OCI-LY7 (cell line): ENCODE results near the gene NFYC. TPM values are rescaled to one million over a fixed set of nuclear protein-coding genes. Genes with fewer than 3 reads are reported as not detected.

Source experiments
- BruUV-seq: library from RNA; stranded (reverse); fragments of 400-500 nt; replicated peaks from 2 replicates; lab custom pipeline; 2021; lab: Mats Ljungman, UMichigan
- CTCF ChIA-PET: fragments of 300-600 bp; sonication (Branson Sonifier 250); formaldehyde crosslinking; loops from one replicate; lab custom pipeline; 2022; ENCODE audit warnings: antibody characterized with exemption; ENCODE audit not compliant: unreplicated experiment; lab: Charles Lee
- POLR2A ChIA-PET: fragments of 300-600 bp; sonication (Branson Sonifier 250); formaldehyde crosslinking; loops from one replicate; lab custom pipeline; 2022; ENCODE audit warnings: antibody characterized with exemption; lab: Charles Lee
- DNase-seq: peaks from one replicate; pipeline ENCODE4 v3.0.0-alpha.2; 2015; ENCODE audit warnings: low spot score
- H2AFZ ChIP-seq: fragments of 200-600 bp; sonication (generic), shearing (Covaris generic); 2 replicates; pipeline ENCODE4 v1.6.1; 2014; ENCODE audit warnings: mild to moderate bottlenecking, antibody characterized with exemption, low read length, moderate library complexity
- H3K27ac ChIP-seq: fragments of 200-600 bp; sonication (generic); 2 replicates; pipeline ENCODE4 v1.5.1; 2014; ENCODE audit warnings: mixed run types, low read depth, mild to moderate bottlenecking, moderate library complexity, low read length, inconsistent platforms; ENCODE audit not compliant: poor library complexity, severe bottlenecking
- H3K36me3 ChIP-seq: fragments of 200-600 bp; sonication (generic); 2 replicates; pipeline ENCODE4 v1.6.1; 2014; ENCODE audit warnings: mild to moderate bottlenecking, antibody characterized with exemption, low read length, moderate library complexity, mixed read lengths; ENCODE audit not compliant: insufficient read depth
- H3K4me1 ChIP-seq: fragments of 200-600 bp; sonication (generic); 2 replicates; pipeline ENCODE4 v1.5.1; 2014; ENCODE audit warnings: mild to moderate bottlenecking, low read length; ENCODE audit not compliant: insufficient read depth, poor library complexity, severe bottlenecking
- H3K4me2 ChIP-seq: fragments of 200-600 bp; sonication (generic); 2 replicates; pipeline ENCODE4 v1.6.1; 2014; ENCODE audit warnings: mild to moderate bottlenecking, low read length
- H3K4me3 ChIP-seq: fragments of 200-600 bp; sonication (generic); 2 replicates; pipeline ENCODE4 v1.5.1; 2014; ENCODE audit warnings: mild to moderate bottlenecking, low read depth, low read length; ENCODE audit not compliant: poor library complexity, severe bottlenecking
- H3K79me2 ChIP-seq: fragments of 200-600 bp; sonication (generic); 2 replicates; pipeline ENCODE4 v1.6.1; 2016; ENCODE audit warnings: low read depth, mild to moderate bottlenecking, low read length, moderate library complexity, mixed read lengths; ENCODE audit not compliant: insufficient read depth
- H3K9me2 ChIP-seq: fragments of 200-600 bp; sonication (generic); 2 replicates; pipeline ENCODE4 v1.6.1; 2016; ENCODE audit warnings: mild to moderate bottlenecking, low read length, mixed read lengths; ENCODE audit not compliant: insufficient read depth
- H3K9me3 ChIP-seq: fragments of 200-600 bp; sonication (generic); 2 replicates; pipeline ENCODE4 v1.6.1; 2014; ENCODE audit warnings: mild to moderate bottlenecking, mixed run types, low read length, mixed read lengths
- H4K20me1 ChIP-seq: fragments of 200-600 bp; sonication (generic); 2 replicates; pipeline ENCODE4 v1.6.1; 2014; ENCODE audit warnings: mild to moderate bottlenecking, antibody characterized with exemption, low read length, moderate library complexity, mixed read lengths; ENCODE audit not compliant: insufficient read depth
- EZH2phosphoT487 ChIP-seq: fragments of 200-600 bp; sonication (generic); IDR thresholded peaks from 2 replicates; pipeline ENCODE4 v1.6.1; 2018; ENCODE audit warnings: low read depth, borderline replicate concordance, mild to moderate bottlenecking, mixed run types, antibody characterized with exemption, low read length, moderate library complexity, mixed read lengths
- intact Hi-C: fragments of 100-400 bp; cut with micrococcal nuclease; formaldehyde crosslinking; loops from one replicate; pipeline ENCODE4 v1.10.0; 2022; ENCODE audit not compliant: unreplicated experiment
- total RNA-seq, 2 experiments: library from RNA; depleted of rRNA in 1 of 2; stranded (reverse); fragments of >200 nt in 1 of 2; shearing (Covaris generic) in 1 of 2; gene quantifications; 2 replicates each; pipeline ENCODE4 v1.2.3, GENCODE V29; 2014 to 2022
- TF ChIP-seq, protein P1 (sequence below): fragments of 200-600 bp; sonication (generic); conservative IDR thresholded peaks from 2 replicates; pipeline ENCODE4 v1.5.1; 2014; ENCODE audit warnings: mild to moderate bottlenecking, antibody characterized with exemption, low read length, moderate library complexity, mixed read lengths

The NFYC gene
- total RNA-seq, 2 experiments from 2014 or later = 39.1 to 71.0 TPM

- intact Hi-C loops = no loop called here
- BruUV-seq = no TSS peak
Observed at GRCh38 chr1:40792036-40792435, 100.5 kb downstream of the NFYC start.

DNA sequence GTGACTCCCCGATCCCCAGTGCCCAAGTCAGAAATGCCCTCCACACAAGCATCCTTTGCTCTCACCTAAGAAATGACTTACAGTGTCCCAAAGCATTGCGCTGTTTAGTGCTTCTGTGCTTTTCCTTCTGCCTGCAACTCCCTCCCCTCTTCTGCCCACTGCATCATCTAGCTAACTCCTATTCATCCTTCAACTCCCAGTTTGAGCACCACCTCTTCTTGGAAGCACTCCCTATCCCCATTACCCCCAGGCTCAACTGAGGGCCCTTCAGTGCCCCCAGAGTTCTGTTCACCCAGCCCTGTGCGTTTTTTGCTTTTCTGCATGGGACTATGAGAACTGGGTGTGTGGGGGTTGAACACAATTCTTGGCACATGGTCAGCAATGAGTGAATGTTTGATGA, 102.1 kb downstream of the NFYC start:
- H4K20me1 ChIP-seq = no peaks in the 10 kb centered on the region
- TF ChIP-seq, protein P1, sequence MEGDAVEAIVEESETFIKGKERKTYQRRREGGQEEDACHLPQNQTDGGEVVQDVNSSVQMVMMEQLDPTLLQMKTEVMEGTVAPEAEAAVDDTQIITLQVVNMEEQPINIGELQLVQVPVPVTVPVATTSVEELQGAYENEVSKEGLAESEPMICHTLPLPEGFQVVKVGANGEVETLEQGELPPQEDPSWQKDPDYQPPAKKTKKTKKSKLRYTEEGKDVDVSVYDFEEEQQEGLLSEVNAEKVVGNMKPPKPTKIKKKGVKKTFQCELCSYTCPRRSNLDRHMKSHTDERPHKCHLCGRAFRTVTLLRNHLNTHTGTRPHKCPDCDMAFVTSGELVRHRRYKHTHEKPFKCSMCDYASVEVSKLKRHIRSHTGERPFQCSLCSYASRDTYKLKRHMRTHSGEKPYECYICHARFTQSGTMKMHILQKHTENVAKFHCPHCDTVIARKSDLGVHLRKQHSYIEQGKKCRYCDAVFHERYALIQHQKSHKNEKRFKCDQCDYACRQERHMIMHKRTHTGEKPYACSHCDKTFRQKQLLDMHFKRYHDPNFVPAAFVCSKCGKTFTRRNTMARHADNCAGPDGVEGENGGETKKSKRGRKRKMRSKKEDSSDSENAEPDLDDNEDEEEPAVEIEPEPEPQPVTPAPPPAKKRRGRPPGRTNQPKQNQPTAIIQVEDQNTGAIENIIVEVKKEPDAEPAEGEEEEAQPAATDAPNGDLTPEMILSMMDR = no peak
- TF ChIP-seq EZH2phosphoT487 = no peak
- H3K4me2 ChIP-seq = no peak overlapping the region
- no peak overlapping the region for H3K27ac ChIP-seq
- no peaks in the 10 kb centered on the region for H3K9me2 ChIP-seq
- H3K9me3 ChIP-seq = no peaks in the 10 kb centered on the region
- POLR2A ChIA-PET = interaction anchor here (1.3 kb wide), 1 partner anchor 11 kb away, joined by 3 read pairs; no protein-coding TSS in a partner anchor
- no peak overlapping the region for H2AFZ ChIP-seq
- DNase-seq = no peak
- no peak overlapping the region for H3K4me3 ChIP-seq
- H3K79me2 ChIP-seq = no peaks in the 10 kb centered on the region
- BruUV-seq = no TSS peak
- H3K4me1 ChIP-seq = peaks cover 26% of the 10 kb centered on the region
- CTCF ChIA-PET = no interaction called here
- intact Hi-C loops = no loop called here
- H3K36me3 ChIP-seq = no peaks in the 10 kb centered on the region

More at GRCh38 chr1:40792036-40792435, 100.5 kb downstream of the NFYC start:
- H3K9me2 ChIP-seq = no peaks in the 10 kb centered on the region
- H3K4me2 ChIP-seq = no peak overlapping the region
- CTCF ChIA-PET = no interaction called here
- no peaks in the 10 kb centered on the region for H3K36me3 ChIP-seq
- TF ChIP-seq, protein P1 = no peak
- TF ChIP-seq EZH2phosphoT487 = no peak
- DNase-seq = no peak
- peaks cover 16% of the 10 kb centered on the region for H3K4me1 ChIP-seq
- no peaks in the 10 kb centered on the region for H4K20me1 ChIP-seq
- H3K9me3 ChIP-seq = no peaks in the 10 kb centered on the region
- no peak overlapping the region for H3K4me3 ChIP-seq
- POLR2A ChIA-PET = no interaction called here
- H3K27ac ChIP-seq = no peak overlapping the region
- no peaks in the 10 kb centered on the region for H3K79me2 ChIP-seq
- no peak overlapping the region for H2AFZ ChIP-seq

GRCh38 chr1:40794048-40794447, 102.5 kb downstream of the NFYC start:
- Histone ChIP-seq H3K4me1 (peaks cover 26% of the 10 kb centered on the region), H3K4me3 (no peak overlapping the region), H4K20me1 (no peaks in the 10 kb centered on the region), H3K4me2 (no peak overlapping the region), H2AFZ (no peak overlapping the region), H3K27ac (no peak overlapping the region), H3K9me2 (no peaks in the 10 kb centered on the region), H3K9me3 (no peaks in the 10 kb centered on the region), H3K79me2 (no peaks in the 10 kb centered on the region), H3K36me3 (no peaks in the 10 kb centered on the region)
- ChIA-PET CTCF (interaction anchor here (1.1 kb wide), 1 partner anchor 19 kb away, joined by 4 read pairs; no protein-coding TSS in a partner anchor), POLR2A (interaction anchor here (1.3 kb wide), 1 partner anchor 11 kb away, joined by 3 read pairs; no protein-coding TSS in a partner anchor)
- no peak for TF ChIP-seq EZH2phosphoT487
- TF ChIP-seq, protein P1 = no peak
- DNase-seq = no peak
- BruUV-seq = no TSS peak
- intact Hi-C loops = no loop called here
